SU-DHL-6 (cell line): Measurements from ENCODE around the gene HELZ2.

Experiments
- H2AFZ ChIP-seq: fragments of 200-600 bp; sonication (generic); 2 replicates; pipeline ENCODE4 v1.6.1; 2014; ENCODE audit warnings: low read depth, mild to moderate bottlenecking, moderate library complexity, mixed read lengths, antibody characterized with exemption, low read length; ENCODE audit not compliant: severe bottlenecking
- H3F3A ChIP-seq: fragments of 200-600 bp; shearing (Covaris generic); 2 replicates; pipeline ENCODE4 v1.6.0; 2016; ENCODE audit warnings: antibody characterized with exemption, mild to moderate bottlenecking; ENCODE audit not compliant: insufficient read depth
- H3K27ac ChIP-seq: fragments of 200-600 bp; sonication (generic); 2 replicates; pipeline ENCODE4 v1.5.1; 2016; ENCODE audit warnings: low read depth, mild to moderate bottlenecking, low read length, moderate library complexity, mixed read lengths
- H3K27me3 ChIP-seq: fragments of 200-600 bp; sonication (generic), shearing (Covaris generic); 2 replicates; pipeline ENCODE4 v1.6.0; 2014; ENCODE audit warnings: mild to moderate bottlenecking, low read length
- H3K36me3 ChIP-seq: fragments of 200-600 bp; sonication (generic); 2 replicates; pipeline ENCODE4 v1.6.1; 2014; ENCODE audit warnings: mild to moderate bottlenecking, low read length, mixed read lengths
- H3K4me2 ChIP-seq: fragments of 300-600, 200-600 bp; shearing (Covaris generic), sonication (generic); 2 replicates; pipeline ENCODE4 v1.6.0; 2014; ENCODE audit warnings: low read length, low read depth, mild to moderate bottlenecking; ENCODE audit not compliant: poor library complexity, severe bottlenecking
- H3K4me3 ChIP-seq: fragments of 200-600 bp; sonication (generic); 2 replicates; pipeline ENCODE4 v1.5.1; 2014; ENCODE audit warnings: antibody characterized with exemption, low read length, mild to moderate bottlenecking, mixed read lengths; ENCODE audit not compliant: insufficient read depth, poor library complexity, severe bottlenecking
- H3K79me2 ChIP-seq: fragments of 200-600 bp; sonication (generic); 2 replicates; pipeline ENCODE4 v1.6.1; 2014; ENCODE audit warnings: mild to moderate bottlenecking, low read length, moderate library complexity; ENCODE audit not compliant: insufficient read depth
- H3K9ac ChIP-seq: fragments of 200-600 bp; sonication (generic); 2 replicates; pipeline ENCODE4 v1.7.0; 2014; ENCODE audit warnings: mild to moderate bottlenecking, low read length
- H3K9me2 ChIP-seq: fragments of 200-600 bp; sonication (generic); replicated peaks from 2 replicates; pipeline ENCODE4 v1.6.1; 2014; ENCODE audit warnings: low read length; ENCODE audit not compliant: insufficient read depth
- H3K9me3 ChIP-seq: fragments of 200-600 bp; sonication (generic); 2 replicates; pipeline ENCODE4 v1.6.1; 2014; ENCODE audit warnings: low read length, mixed read lengths; ENCODE audit not compliant: insufficient read depth
- H4K20me1 ChIP-seq: fragments of 200-600 bp; sonication (generic); 2 replicates; pipeline ENCODE4 v1.6.1; 2014; ENCODE audit warnings: low read depth, mild to moderate bottlenecking, antibody characterized with exemption, low read length, moderate library complexity, mixed read lengths
- CTCF ChIP-seq: fragments of 200-600 bp; sonication (generic); IDR thresholded peaks from one replicate; pipeline ENCODE4 v1.5.1; 2017; ENCODE audit warnings: antibody characterized with exemption, mild to moderate bottlenecking, low read length, moderate library complexity; ENCODE audit not compliant: insufficient read depth, poor library complexity, severe bottlenecking
- EZH2phosphoT487 ChIP-seq: fragments of 200-600 bp; sonication (generic), shearing (Covaris generic); conservative IDR thresholded peaks from 2 replicates; pipeline ENCODE4 v1.6.1; 2018; ENCODE audit warnings: mild to moderate bottlenecking, antibody characterized with exemption, low read length, moderate library complexity, mixed read lengths

HELZ2 gene

GRCh38 chr20:63568986-63569949 lies 4.8 kb downstream of the HELZ2 start:
- H3K36me3 ChIP-seq = no peaks in the 10 kb centered on the region
- no peak overlapping the region for H3K4me2 ChIP-seq
- H3K9ac ChIP-seq = no peak overlapping the region
- no peak for TF ChIP-seq CTCF
- TF ChIP-seq EZH2phosphoT487 = no peak
- H3K9me3 ChIP-seq = no peaks in the 10 kb centered on the region
- H3F3A ChIP-seq = no peaks in the 10 kb centered on the region
- H3K79me2 ChIP-seq = no peaks in the 10 kb centered on the region
- no peaks in the 10 kb centered on the region for H3K27me3 ChIP-seq
- H3K27ac ChIP-seq = no peak overlapping the region
- H3K9me2 ChIP-seq = no peaks in the 10 kb centered on the region
- H2AFZ ChIP-seq = no peak overlapping the region
- H4K20me1 ChIP-seq = no peaks in the 10 kb centered on the region
- no peak overlapping the region for H3K4me3 ChIP-seq

DNA sequence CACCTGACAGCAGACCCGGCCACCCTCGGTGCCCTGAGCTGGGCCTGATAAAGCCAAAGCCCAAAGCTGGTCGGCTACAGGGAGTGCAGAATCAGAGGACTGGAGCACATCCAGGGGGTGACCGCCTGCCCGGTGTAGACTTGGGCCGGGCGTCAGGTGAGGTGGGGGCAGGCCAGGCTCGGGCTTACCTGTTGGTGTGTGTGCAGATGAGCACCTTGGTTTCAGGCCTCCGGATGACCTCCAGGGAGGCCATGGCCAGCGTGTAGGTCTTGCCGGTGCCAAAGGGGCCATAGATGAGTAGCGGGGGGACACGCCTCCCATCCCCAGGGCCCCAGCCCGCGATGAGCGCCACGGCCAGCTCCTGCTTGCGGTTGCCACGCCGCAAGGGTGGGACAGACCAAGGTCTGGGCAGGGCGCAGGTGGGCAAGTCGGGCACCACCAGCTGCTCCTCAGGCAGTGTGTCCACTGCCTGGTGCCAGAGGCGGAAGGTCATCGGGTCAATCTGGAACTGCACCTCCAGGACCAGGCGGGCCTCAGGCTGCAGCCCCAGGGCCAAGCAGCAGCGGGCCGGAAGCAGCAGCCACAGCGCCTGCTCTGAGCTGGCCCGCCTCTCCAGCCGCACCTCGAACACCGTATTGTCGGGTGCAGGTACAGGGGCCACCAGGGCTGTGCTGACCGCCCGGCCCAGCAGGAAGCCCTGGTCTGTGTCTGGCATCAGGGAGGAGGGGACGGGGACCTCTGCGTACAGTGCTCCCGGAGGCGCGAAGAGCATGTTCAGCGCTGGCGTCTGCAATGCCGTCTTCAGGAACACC lies 5.7 kb downstream of the HELZ2 start:
- no peak overlapping the region for H2AFZ ChIP-seq
- no peaks in the 10 kb centered on the region for H3K79me2 ChIP-seq
- H3K4me3 ChIP-seq = no peak overlapping the region
- no peaks in the 10 kb centered on the region for H3K36me3 ChIP-seq
- no peak overlapping the region for H3K4me2 ChIP-seq
- H3K9ac ChIP-seq = no peak overlapping the region
- H3K27ac ChIP-seq = no peak overlapping the region
- TF ChIP-seq EZH2phosphoT487 (no peak), CTCF (no peak)
- H3K27me3 ChIP-seq = no peaks in the 10 kb centered on the region
- no peaks in the 10 kb centered on the region for H4K20me1 ChIP-seq
- no peaks in the 10 kb centered on the region for H3K9me2 ChIP-seq
- H3K9me3 ChIP-seq = no peaks in the 10 kb centered on the region
- no peaks in the 10 kb centered on the region for H3F3A ChIP-seq

DNA sequence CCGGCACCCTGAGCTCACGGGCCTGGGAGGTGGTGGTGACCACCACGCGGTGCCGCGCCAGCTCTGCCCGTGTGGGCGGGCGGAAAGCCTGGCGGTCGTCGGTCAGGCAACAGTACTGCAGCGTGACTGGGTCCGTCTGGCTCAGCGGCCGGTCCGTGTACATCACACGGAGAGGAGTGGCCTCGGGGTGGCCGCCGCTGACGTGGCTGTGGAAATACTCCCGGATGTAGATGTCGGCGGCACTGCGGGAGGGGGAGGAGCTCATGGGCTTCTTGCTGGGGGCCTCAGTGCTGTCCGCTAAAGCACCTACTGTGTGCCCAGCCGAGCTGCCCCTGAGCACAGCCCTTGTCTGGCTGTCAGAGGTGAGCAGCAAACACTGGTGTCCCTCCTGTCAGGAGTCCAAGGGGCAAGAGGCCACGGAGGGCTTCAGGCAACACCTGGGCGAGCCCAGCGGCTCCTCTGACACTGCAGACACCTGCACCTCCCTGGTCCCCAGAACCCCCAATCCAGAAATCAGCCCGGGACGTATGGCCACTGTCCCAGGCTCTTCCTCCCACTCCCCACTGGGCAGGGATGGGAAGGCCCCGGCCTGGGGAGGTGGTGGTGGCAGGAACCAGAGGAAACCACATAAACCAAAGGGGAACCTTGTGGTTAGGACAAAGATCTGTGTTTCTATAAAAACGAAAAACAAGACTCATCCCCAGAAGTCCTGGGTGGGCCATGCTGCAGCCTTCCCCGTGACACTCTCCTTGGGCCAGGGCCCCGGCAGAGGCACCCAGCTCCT lies 6.5 kb downstream of the HELZ2 start:
- H3K36me3 ChIP-seq = no peaks in the 10 kb centered on the region
- no peak overlapping the region for H3K4me3 ChIP-seq
- H3K9ac ChIP-seq = no peak overlapping the region
- no peaks in the 10 kb centered on the region for H3K9me2 ChIP-seq
- H4K20me1 ChIP-seq = no peaks in the 10 kb centered on the region
- no peaks in the 10 kb centered on the region for H3K9me3 ChIP-seq
- H3K4me2 ChIP-seq = no peak overlapping the region
- no peaks in the 10 kb centered on the region for H3K27me3 ChIP-seq
- H3K27ac ChIP-seq = no peak overlapping the region
- no peaks in the 10 kb centered on the region for H3F3A ChIP-seq
- TF ChIP-seq CTCF = no peak
- TF ChIP-seq EZH2phosphoT487 = no peak
- H3K79me2 ChIP-seq = no peaks in the 10 kb centered on the region
- no peak overlapping the region for H2AFZ ChIP-seq
